HG02852 (cell line): ENCODE results near the gene SWAP70.
"Not testable (repeated sequence)": the region's sequence is repeated elsewhere in the genome, so short reads cannot be mapped to it uniquely, and the experiment has no call there.

Experiments used
- ATAC-seq: cut with Tn5 transposase; IDR thresholded peaks from one replicate; pipeline ENCODE4 v1.9.1; 2021; ENCODE audit warnings: mild to moderate bottlenecking, moderate library complexity; ENCODE audit not compliant: unreplicated experiment

Gene SWAP70

GRCh38 chr11:9718147-9718546, 54.3 kb downstream of the SWAP70 start:
- ATAC-seq = no peak

GRCh38 chr11:9719566-9720289, 55.9 kb downstream of the SWAP70 start:
- no peak for ATAC-seq

GRCh38 chr11:9720290-9720630, 56.4 kb downstream of the SWAP70 start:
- ATAC-seq = no peak

- ATAC-seq = no peak
Measured at GRCh38 chr11:9722023-9722422, 58.1 kb downstream of the SWAP70 start.

GRCh38 chr11:9722893-9723292, 59.0 kb downstream of the SWAP70 start:
- no peak for ATAC-seq

GRCh38 chr11:9726321-9727022, 62.6 kb downstream of the SWAP70 start:
- no peak for ATAC-seq

GRCh38 chr11:9728058-9728457, 64.2 kb downstream of the SWAP70 start:
- ATAC-seq = no peak

- no peak for ATAC-seq
Measured at GRCh38 chr11:9731256-9731655, 67.4 kb downstream of the SWAP70 start.

- no peak for ATAC-seq
Measured at GRCh38 chr11:9732453-9732852, 68.6 kb downstream of the SWAP70 start.

GRCh38 chr11:9733212-9733611, 69.3 kb downstream of the SWAP70 start:
- ATAC-seq = no peak

GRCh38 chr11:9735236-9735635, 71.4 kb downstream of the SWAP70 start:
- no peak for ATAC-seq

GRCh38 chr11:9735919-9736318, 72.0 kb downstream of the SWAP70 start:
- ATAC-seq = no peak

- ATAC-seq = no peak
Measured at GRCh38 chr11:9736365-9736764, 72.5 kb downstream of the SWAP70 start.

GRCh38 chr11:9738116-9738515, 74.2 kb downstream of the SWAP70 start:
- no peak for ATAC-seq

- no peak for ATAC-seq
Measured at GRCh38 chr11:9738707-9739106, 74.8 kb downstream of the SWAP70 start.

- ATAC-seq = peak; percentile 64
Measured at GRCh38 chr11:9739123-9739900, 75.4 kb downstream of the SWAP70 start.

GRCh38 chr11:9740202-9740883, 76.5 kb downstream of the SWAP70 start:
- ATAC-seq = no peak

- no peak for ATAC-seq
Measured at GRCh38 chr11:9741260-9741659, 77.4 kb downstream of the SWAP70 start.

GRCh38 chr11:9743512-9743911, 79.6 kb downstream of the SWAP70 start:
- not testable (repeated sequence) for ATAC-seq

GRCh38 chr11:9745411-9746211, 81.7 kb downstream of the SWAP70 start:
- ATAC-seq = peak; percentile 58
